GM21367 (cell line): Measurements from ENCODE around the gene RIBC1.
"Not testable (repeated sequence)": the region's sequence is repeated elsewhere in the genome, so short reads cannot be mapped to it uniquely, and the experiment has no call there.

ENCODE experiments used
- ATAC-seq: cut with Tn5 transposase; IDR thresholded peaks from one replicate; pipeline ENCODE4 v1.9.1; 2021; ENCODE audit not compliant: unreplicated experiment

Gene RIBC1

DNA sequence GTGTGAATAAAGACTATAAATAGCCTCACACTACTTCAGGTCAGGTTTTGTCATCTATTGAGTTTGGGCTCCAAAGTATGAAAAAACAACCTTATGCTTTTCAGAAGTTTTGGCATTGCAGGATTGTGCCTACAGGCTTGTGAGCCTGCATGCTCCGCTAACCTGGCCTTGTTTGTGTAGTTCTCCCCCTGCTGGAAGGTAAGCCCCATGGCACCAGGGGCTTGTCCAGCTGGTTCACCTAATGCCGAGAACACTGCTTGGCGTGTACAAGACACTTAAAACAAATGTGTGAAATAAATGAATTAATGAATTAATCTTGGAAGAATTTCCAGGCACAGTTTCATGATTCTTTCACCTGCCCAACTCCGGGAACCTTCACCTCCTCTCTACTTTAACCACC is 13.3 kb downstream of the RIBC1 start:
- ATAC-seq, result peak; percentile 68

DNA sequence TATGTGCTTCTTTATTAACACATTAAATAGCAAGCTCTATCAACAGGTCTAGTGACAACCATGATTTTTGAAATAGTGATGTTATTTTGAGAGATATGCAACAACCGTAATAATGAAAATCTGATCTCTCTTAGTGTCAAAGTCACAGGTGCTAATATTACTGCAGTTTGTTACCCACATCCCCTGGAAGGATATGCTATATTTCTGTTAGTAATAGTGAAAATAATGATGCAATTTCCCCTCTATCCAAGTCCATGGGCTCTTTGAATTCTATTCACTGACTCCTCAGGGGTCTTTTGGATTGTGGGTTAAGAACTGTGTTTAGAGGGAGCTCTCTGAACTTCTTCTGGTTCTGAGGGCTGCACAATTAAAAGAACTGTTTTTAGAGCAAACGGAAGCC is 14.5 kb downstream of the RIBC1 start:
- no peak for ATAC-seq

DNA sequence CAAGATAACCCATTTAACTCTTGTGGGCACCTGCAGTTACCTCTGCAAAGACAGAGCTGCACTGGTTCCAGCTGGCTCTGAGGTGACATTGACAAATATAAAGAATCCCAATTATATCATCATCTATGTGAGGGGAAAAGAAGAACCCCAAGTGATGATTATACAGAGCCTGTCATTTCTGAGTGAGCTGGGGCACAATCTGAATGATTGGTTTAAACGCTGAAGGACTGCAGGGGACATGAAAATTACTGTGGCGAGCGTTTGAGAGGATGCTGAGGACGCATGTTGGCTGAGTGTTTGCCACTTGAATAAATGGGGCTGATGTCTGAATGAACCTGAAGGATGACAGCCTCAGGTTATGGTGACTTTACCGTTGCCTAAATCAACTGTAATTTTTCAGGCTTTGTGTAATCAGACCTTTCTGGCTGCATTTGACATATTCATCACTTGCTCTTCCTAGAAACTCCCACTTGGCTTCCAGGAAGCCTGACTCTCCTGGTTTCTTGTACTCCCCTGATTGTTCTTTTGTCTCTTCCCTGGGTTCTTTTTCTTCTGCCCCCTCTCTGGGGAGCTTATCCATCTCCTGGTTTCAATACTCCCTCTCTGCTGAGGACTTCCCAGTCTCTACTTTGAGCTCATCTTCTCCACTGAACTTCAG is 15.6 kb downstream of the RIBC1 start:
- no peak for ATAC-seq

DNA sequence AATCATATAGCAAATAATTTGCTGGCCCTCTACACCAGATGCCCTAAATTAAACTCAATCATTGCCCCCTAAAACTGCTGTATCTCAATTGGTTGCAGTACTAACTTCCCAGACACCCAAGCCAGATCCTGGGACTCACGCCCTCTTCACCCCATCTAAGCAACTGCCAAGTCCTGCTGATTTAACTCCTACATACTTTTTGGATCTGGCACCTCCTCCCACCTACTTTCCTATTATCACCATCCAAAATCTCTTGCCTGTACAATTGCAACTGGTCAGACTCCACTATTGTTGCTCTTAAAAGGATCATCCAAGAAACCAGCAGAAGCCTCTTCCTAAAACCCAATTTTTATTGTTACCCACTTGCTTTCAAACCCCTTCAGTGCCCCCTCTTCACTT is 16.2 kb downstream of the RIBC1 start:
- no peak for ATAC-seq

DNA sequence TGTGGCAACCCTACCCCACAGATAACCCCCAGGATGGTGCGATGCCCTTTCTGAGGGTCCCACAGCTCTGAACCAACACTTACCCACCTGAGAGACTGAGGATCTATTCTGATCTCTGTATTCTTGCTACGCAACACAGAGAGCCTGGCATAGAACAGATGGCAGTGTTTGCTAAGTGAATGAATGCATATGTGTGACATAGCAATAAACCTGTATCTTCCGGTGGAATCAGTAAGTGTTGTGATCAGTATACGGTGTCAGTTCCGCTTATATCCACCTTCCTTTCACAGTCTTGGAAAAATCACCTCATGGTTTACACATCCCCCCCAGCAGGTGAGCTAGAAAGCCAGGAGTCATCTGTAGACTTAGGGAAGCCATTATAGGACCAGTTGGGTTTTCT is 17.4 kb downstream of the RIBC1 start:
- ATAC-seq, result no peak

DNA sequence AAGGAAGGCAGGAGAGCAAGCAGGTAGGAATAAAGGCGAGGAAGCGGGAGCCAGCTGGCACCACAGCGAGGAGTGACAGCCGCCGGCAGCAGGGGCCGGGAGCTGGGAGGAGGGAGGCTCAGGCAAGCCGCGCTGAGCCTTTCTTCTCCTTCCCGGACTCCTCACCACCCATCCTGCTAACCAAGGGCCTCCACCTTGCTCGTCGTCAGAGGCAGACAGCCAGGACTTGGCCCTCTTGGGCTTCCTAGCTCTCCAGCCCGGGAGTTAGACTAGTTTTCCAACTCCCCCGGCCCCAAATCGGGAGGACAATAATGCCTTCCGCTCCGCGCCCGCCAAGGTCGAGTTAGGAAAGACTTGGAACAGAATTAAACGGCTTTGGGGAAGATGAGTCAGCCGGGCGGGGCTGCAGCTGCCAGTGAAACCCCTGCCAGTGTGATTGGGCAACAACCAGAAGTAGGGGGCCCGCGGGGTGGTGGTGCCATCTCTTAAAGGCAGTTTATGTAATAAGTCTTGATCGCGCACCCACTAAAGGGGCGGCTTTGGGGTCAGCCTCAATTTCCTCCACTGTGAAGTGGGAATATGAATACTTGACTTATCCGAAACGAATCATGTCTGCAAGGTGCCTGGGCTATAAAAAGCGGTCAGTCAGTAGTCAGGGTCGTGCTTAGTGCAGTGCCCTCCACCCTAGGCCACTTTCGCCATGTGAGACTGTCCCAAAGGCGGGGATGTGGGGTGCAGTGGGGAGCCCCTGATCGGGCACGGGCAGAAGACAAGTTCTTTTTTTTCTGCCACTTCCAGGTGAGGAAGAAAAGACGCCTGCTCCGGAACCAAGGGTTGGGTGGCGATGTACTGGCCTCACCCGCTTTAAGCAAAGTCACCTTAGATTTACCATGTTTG is 18.2 kb downstream of the RIBC1 start:
- ATAC-seq, result no peak

DNA sequence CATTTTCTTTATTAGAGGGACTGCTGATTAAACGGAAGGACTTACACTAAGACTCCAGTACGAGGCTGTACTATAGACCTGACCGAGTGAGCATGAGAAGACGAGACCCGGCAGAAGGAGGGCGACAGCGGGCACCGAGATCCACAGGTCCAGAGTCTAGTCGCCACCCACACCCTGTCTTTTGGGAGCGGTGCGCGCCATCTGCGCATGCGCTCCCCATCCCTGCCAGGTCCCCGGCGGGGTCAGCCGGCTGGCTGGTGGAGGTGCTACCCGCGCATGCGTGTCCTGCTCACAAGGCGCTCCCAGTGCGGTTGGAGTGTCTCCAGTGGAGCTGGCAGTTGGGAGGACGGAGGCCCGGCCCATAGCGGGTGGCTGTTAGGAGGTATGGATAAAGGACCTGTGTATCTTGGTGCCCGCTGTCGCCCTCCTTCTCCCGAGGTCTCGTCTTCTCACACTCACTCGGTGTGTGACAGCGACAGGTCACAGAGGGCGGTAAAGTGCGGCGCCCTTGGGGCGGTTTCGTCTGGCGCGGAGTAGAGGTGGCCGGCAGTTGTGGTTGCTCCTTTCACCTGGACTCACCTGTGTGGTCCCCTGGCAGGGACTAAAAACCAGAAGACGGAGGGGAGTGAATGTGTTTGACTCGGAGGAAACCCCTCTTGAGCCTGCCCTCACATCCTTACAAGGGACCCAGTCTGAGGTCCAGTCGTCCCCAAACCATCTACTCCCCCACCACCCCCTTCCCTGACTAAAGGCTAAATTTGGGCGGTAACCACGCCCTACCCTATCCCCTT is 19.1 kb downstream of the RIBC1 start:
- no peak for ATAC-seq

DNA sequence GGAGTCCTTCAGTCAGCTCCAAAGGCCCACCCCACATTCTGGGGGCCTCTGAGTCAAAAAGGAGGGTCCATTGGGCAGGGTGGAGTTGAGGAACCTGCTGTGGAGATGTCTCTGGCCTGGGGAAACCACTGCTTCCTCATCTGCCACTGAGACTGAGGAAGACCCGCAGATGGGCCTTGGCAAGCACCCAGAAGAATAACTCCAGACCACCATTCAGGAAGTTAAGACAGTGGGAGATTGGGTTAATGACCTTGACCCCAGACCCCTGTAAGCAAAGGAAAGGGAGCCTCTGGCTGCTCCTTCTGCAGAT is 19.6 kb downstream of the RIBC1 start:
- no peak for ATAC-seq

DNA sequence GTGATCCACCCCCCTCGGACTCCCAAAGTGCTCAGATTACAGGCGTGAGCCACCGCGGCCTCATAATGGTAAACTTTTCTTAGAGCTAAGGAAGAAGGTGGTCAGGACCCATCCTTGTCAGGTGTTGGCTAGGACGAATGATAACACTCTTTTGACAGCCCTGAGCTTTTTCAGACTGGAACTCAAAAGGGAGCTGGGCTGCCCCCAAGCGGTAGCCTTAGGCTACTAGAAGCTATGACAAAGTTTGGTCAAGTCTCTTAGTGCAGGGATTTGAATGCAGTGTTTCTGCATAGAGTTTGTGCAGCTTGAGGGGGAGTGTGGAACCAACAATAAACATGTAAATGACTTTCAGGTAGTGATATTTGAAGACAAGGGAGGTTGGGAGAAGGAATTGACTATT is 23.3 kb downstream of the RIBC1 start:
- ATAC-seq, result no peak

DNA sequence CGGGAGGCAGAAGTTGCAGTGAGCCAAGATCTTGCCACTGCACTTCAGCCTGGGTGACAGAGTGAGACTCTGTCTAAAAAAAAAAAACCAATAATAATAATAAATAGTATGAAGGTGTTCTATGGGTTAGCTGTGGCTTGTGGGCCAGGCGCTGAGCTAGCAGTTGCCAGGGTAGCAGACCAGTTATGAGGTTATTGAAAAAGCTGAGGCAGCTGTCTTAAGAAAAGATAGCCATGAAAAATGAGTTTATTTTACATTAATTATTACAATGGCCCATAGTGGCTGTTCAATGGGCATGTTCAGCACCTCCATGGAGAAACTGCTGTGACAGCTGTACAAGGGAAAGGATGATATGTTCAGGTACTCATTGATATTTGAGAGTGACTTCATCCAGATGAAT is 24.8 kb downstream of the RIBC1 start:
- ATAC-seq, result no peak

DNA sequence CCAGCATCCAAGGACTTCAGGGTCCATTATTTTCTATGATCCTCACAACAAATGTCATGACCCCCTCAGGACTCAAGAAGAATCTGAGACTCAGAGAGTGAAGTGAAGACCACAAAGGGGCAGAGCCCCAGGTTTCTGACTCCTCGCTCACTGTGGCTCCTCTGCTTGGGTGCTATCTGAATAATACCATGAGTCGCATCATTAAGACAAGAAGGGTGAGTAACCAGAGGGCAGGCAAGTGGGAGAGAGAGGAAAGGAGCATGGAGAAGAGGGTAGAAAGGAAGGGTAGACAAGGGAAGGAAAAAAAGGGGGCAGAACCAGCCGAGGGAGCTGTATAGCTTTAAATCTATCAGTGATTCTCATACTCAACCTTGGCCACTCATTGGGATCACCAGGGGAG is 27.0 kb downstream of the RIBC1 start:
- no peak for ATAC-seq

DNA sequence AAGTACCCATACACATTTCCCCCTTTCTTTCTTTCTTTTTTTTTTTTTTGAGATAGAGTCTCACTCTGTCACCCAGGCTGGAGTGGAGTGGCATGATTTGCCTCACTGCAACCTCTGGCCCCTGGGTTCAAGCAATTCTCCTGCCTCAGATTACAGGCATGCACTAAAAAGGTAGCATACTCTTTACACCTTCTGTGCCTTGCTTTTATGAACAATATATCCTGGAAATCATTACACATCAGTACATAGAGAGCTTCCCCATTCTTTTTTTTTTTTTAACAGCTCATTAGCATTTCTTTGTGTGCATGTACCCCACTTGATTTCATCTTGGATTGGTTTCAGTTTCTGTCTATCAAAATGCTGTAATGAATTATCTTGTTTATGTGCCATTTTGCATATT is 30.1 kb downstream of the RIBC1 start:
- no peak for ATAC-seq

DNA sequence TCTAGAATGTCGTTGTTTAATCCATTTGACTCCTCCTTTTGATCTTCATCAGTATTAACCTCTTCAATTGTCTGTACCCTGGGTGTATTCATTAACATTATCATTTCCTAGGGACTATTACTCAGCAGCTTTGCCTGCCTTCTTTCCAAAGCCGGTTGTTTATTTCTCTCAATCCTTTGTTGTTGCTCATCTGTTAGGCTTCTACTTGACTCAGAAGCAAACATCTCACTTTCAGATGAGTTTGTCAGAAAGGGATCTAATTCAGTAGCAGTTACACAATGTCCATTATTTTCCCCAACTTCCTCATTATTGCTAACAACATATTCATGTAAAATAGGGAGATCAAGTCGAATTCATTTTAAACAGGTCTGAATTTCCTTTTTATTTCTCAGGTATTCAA is 33.6 kb downstream of the RIBC1 start:
- ATAC-seq, result no peak

DNA sequence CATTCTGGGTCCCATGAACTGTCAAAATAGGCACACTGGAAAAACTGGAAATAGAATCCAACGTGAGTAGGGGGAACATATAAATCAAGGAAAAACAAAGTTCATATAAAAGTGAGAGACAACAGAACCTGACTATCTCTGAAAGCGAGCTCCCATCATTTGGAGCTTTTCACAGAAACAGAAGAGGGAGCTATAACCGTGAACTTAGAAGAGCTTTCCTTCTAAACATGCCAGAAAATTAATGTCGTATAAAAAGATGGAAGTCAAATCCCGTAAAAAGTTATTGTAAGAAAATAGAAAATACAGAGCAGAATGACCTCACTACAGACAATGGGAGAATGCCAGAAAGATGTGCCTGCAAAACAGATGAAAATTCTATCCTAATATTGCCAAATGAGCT is 35.4 kb downstream of the RIBC1 start:
- no peak for ATAC-seq

DNA sequence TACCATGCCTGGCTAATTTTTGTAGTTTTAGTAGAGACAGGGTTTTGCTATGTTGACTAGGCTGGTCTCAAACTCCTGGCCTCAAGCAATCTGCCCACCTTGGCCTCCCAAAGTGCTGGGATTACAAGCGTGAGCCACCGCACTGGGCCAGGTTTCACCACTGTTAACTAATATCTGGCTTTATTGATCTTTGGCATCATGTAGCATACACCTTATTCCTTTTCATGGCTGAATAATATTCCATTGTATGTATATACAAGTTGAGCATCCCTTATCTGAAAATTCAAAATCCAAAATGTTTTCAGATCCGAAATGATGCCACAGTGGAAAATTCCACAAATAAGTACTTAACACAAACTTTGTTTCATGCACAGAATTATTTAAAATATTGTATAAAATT is 46.0 kb downstream of the RIBC1 start:
- ATAC-seq, result not testable (repeated sequence)

DNA sequence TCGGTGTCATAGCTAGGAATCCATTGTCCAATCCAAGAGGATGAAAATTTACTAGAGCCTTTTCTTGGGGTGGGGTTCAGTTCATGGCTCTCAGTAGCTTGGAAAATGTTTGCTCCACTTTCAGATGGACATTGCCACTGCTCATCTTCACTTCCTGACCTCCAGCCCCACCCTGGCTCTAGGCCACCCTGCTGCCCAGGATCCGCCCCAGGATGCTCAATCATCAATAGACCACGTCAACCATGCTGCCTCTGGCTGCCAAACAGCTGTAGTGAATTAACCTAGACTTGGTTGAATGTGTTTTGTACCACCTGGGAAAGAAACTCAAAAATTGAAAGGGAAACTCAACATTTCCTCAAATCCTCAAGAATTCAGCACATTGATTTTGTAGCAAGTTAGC is 48.7 kb downstream of the RIBC1 start:
- ATAC-seq, result no peak

DNA sequence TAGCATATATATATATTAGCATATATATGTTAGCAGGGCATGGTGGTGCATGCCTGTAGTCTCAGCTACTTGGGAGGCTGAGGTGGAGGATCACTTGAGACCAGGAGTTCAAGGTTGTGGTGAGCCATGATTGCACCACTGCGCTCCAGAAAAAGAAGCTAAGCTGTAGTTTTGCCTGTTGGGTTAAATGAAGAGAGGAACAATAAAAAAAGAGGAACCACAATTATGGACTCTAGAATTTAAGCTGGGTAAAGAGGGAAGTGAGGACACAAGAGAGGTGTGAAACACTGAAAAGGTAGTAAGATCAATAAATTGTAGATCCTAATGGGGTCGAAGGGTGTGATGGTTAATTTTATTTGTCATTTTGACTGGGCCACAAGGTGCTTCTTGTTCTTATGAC is 52.0 kb downstream of the RIBC1 start:
- no peak for ATAC-seq

DNA sequence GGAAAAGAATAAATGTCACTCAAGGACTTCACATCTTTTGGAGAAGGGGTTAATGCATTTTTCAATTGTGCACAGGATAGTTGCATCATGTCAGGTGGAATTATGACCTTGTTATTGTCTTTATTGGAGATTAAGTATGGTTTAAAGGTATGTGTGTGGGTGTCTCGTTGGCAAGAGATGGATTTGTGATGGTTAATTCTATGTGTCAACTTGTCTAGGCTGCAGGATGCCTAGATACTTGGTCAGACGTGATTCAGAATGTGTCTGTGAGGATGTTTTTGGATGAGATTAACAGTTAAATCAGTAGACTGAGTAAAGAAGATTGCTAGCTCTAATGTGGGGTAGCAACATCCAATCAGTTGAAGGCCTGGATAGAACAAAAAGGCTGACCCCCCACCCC is 53.7 kb downstream of the RIBC1 start:
- no peak for ATAC-seq

DNA sequence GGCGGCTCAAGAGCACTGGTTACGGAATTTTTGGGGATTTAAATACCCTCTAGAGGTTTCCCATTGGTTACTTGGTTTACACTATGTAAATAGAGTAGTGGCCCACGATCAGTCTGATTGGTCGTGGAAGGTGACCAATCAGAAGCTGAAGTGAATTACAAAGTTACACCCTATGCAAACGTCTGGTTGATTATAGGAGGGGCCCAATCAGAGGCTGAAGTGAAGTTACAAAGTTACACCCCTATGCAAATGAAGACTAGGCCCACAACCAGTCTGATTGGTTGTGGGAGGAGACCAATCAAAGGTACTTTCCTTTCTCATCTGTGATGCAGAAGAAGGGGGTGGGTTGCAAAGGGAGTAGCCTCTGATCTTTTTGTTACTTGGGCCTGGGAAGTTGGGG is 56.6 kb downstream of the RIBC1 start:
- ATAC-seq, result no peak
